OCI-LY7 (cell line): ENCODE results near the gene PPP2R5C.

Experiments
- EZH2phosphoT487 ChIP-seq: fragments of 200-600 bp; sonication (generic); IDR thresholded peaks from 2 replicates; pipeline ENCODE4 v1.6.1; 2018; ENCODE audit warnings: low read depth, borderline replicate concordance, mild to moderate bottlenecking, mixed run types, antibody characterized with exemption, low read length, moderate library complexity, mixed read lengths
- TF ChIP-seq, protein P1 (sequence below): fragments of 200-600 bp; sonication (generic); conservative IDR thresholded peaks from 2 replicates; pipeline ENCODE4 v1.5.1; 2014; ENCODE audit warnings: mild to moderate bottlenecking, antibody characterized with exemption, low read length, moderate library complexity, mixed read lengths

- TF ChIP-seq, protein P1, sequence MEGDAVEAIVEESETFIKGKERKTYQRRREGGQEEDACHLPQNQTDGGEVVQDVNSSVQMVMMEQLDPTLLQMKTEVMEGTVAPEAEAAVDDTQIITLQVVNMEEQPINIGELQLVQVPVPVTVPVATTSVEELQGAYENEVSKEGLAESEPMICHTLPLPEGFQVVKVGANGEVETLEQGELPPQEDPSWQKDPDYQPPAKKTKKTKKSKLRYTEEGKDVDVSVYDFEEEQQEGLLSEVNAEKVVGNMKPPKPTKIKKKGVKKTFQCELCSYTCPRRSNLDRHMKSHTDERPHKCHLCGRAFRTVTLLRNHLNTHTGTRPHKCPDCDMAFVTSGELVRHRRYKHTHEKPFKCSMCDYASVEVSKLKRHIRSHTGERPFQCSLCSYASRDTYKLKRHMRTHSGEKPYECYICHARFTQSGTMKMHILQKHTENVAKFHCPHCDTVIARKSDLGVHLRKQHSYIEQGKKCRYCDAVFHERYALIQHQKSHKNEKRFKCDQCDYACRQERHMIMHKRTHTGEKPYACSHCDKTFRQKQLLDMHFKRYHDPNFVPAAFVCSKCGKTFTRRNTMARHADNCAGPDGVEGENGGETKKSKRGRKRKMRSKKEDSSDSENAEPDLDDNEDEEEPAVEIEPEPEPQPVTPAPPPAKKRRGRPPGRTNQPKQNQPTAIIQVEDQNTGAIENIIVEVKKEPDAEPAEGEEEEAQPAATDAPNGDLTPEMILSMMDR, result no peak
- no peak for TF ChIP-seq EZH2phosphoT487
These were observed 201.0 kb downstream of the PPP2R5C start for GRCh38 chr14:101962503-101962874.
